HepG2 (cell line): ENCODE results near the gene SAMD10. TPM values are rescaled to one million over a fixed set of nuclear protein-coding genes. Genes with fewer than 3 reads are reported as not detected.
A peak's percentile ranks its signal among the peaks of the same experiment; 100 is the strongest.

Source experiments
- ATF3 ChIP-seq: sonication (generic); formaldehyde crosslinking; IDR thresholded peaks from 2 replicates; pipeline ENCODE4 v1.4.0; 2020; ENCODE audit warnings: missing genetic modification reagents
- CENPX ChIP-seq: sonication (generic); formaldehyde crosslinking; IDR thresholded peaks from 2 replicates; pipeline ENCODE4 v1.9.0; 2021; ENCODE audit warnings: mild to moderate bottlenecking, missing genetic modification reagents, moderate library complexity
- HNF1A ChIP-seq, 2 experiments: sonication (generic) in 1 of 2; formaldehyde crosslinking in 1 of 2; IDR thresholded peaks; 2 replicates each; pipeline versions ENCODE4 v1.4.0 to v1.6.1; 2016 to 2020; ENCODE audit warnings: borderline replicate concordance in 1 of 2, low read depth in 1 of 2, mild to moderate bottlenecking in 1 of 2, missing genetic modification reagents in 1 of 2
- MEIS1 ChIP-seq: sonication (generic); formaldehyde crosslinking; IDR thresholded peaks from 2 replicates; pipeline ENCODE4 v1.9.0; 2021; ENCODE audit warnings: mild to moderate bottlenecking, missing genetic modification reagents, moderate library complexity, borderline replicate concordance
- MYPOP ChIP-seq: sonication (generic); formaldehyde crosslinking; IDR thresholded peaks from 2 replicates; pipeline ENCODE4 v1.8.1; 2023; ENCODE audit warnings: mild to moderate bottlenecking, moderate library complexity, missing genetic modification reagents
- NKX3-1 ChIP-seq: sonication (generic); formaldehyde crosslinking; IDR thresholded peaks from 2 replicates; pipeline ENCODE4 v1.5.0; 2020; ENCODE audit warnings: missing genetic modification reagents
- NONO ChIP-seq, 2 experiments: fragments of 450-650 bp in 1 of 2; sonication (generic) in 1 of 2; formaldehyde crosslinking in 1 of 2; IDR thresholded peaks in 1 of 2; conservative IDR thresholded peaks in 1 of 2; 2 replicates each; pipeline versions ENCODE4 v1.6.1 to v1.8.0; 2017 to 2022; ENCODE audit warnings: mild to moderate bottlenecking in 1 of 2, missing genetic modification reagents in 1 of 2, moderate library complexity in 1 of 2
- RERE ChIP-seq: IDR thresholded peaks from 2 replicates; pipeline ENCODE4 v1.6.1; 2016; ENCODE audit warnings: low read depth, missing genetic modification reagents, missing compliant biosample characterization
- REXO4 ChIP-seq: sonication (generic); formaldehyde crosslinking; IDR thresholded peaks from 2 replicates; pipeline ENCODE4 v1.8.0; 2022; ENCODE audit warnings: missing genetic modification reagents, mild to moderate bottlenecking, borderline replicate concordance
- SALL1 ChIP-seq: sonication (generic); formaldehyde crosslinking; IDR thresholded peaks from 2 replicates; pipeline ENCODE4 v1.8.0; 2022; ENCODE audit warnings: mild to moderate bottlenecking, missing genetic modification reagents
- SMARCE1 ChIP-seq: fragments of 450-650 bp; IDR thresholded peaks from 2 replicates; pipeline ENCODE4 v1.6.1; 2017; ENCODE audit warnings: borderline replicate concordance
- WIZ ChIP-seq: sonication (generic); formaldehyde crosslinking; IDR thresholded peaks from 2 replicates; pipeline ENCODE4 v1.5.1; 2020; ENCODE audit warnings: mild to moderate bottlenecking, missing genetic modification reagents
- ZBTB42 ChIP-seq: sonication (generic); formaldehyde crosslinking; IDR thresholded peaks from 2 replicates; pipeline ENCODE4 v1.5.0; 2020; ENCODE audit warnings: mild to moderate bottlenecking, missing genetic modification reagents
- ZFAT ChIP-seq: sonication (generic); formaldehyde crosslinking; conservative IDR thresholded peaks from 2 replicates; pipeline ENCODE4 v1.8.1; 2023; ENCODE audit warnings: missing genetic modification reagents, inconsistent platforms
- ZNF12 ChIP-seq: sonication (generic); formaldehyde crosslinking; IDR thresholded peaks from 2 replicates; pipeline ENCODE4 v1.5.0; 2020; ENCODE audit warnings: missing genetic modification reagents
- ZNF33A ChIP-seq: sonication (generic); formaldehyde crosslinking; IDR thresholded peaks from 2 replicates; pipeline ENCODE4 v1.5.1; 2020; ENCODE audit warnings: missing genetic modification reagents, mild to moderate bottlenecking, moderate library complexity, borderline replicate concordance
- polyA plus RNA-seq, 8 experiments: library from polyadenylated mRNA; depleted of rRNA in 3 of 8; stranded (reverse) in 7 of 8; unstranded in 1 of 8; fragments of >200 nt; fragmentation: Illumina TruSeq in 4 of 8; extraction: Trizol in 4 of 8; gene quantifications; 2 replicates each; pipeline versions ENCODE4 v1.2.1 to v1.2.3, GENCODE V29; 2011 to 2016; ENCODE audit warnings: low read depth in 4 of 8, missing spikeins in 1 of 8, mixed read lengths in 1 of 8; ENCODE audit not compliant: insufficient read depth in 1 of 8
- total RNA-seq, 5 experiments: library from RNA; depleted of rRNA; stranded (reverse); fragments of >200 nt; fragmentation: Illumina TruSeq; extraction: Trizol; gene quantifications; 2 replicates each; pipeline ENCODE4 v1.2.3, GENCODE V29; 2016; ENCODE audit warnings: low read depth in 1 of 5

SAMD10 gene
- total and polyA plus RNA-seq, 2 of the 13 experiments (the other 11 are each of a cell fraction or from before 2014, with no cell fraction given): 6.1 to 11.0 TPM

- TF ChIP-seq ATF3 (peak; percentile 63), ZNF12 (CRISPR knock-in tag) (no peak; the same call in 1 of the 2 replicates), ZFAT (CRISPR knock-in tag) (no peak), WIZ (CRISPR knock-in tag) (no peak), NKX3-1 (peak; percentile 84; the same call in 1 of the 2 replicates), CENPX (no peak), ZBTB42 (CRISPR knock-in tag) (no peak; the same call in none of the 2 replicates), ZNF33A (CRISPR knock-in tag) (no peak), HNF1A (IDR thresholded peaks at IDR 0.05; ENCODE audit: low read depth) (peak; percentile 60; the same call in 1 of the 2 replicates), HNF1A (CRISPR knock-in tag; IDR thresholded peaks at IDR 0.05; ENCODE audit: borderline replicate concordance) (peak; percentile 93), MEIS1 (CRISPR knock-in tag) (peak; percentile 86), RERE (CRISPR knock-in tag) (no peak), MYPOP (CRISPR knock-in tag) (peak; percentile 93), REXO4 (no peak), NONO (IDR thresholded peaks at IDR 0.05) (no peak), NONO (CRISPR knock-in tag; conservative IDR thresholded peaks at IDR 0.05) (peak; percentile 100), SMARCE1 (no peak), SALL1 (peak; percentile 98)
Observed at GRCh38 chr20:63980806-63981728, 1.6 kb upstream of the SAMD10 start, which contains the start of gene PRPF6 (continued).
